ENCODE measurements around the gene PSG6.
"Not testable (repeated sequence)": the region's sequence is repeated elsewhere in the genome, so short reads cannot be mapped to it uniquely, and the experiment has no call there.

PSG6 gene

GRCh38 chr19:42852821-42853220 is 64.9 kb downstream of the PSG6 start:
- not testable (repeated sequence) for DNase-seq (ENCODE audit: low read depth in 2 of 2)

Measured in stimulated activated CD8-positive, alpha-beta memory T cell treated with anti-CD3 and anti-CD28 coated beads, Interleukin-15, amount 100 ng/mL, for 48 hours (primary cell).